Progenitor cell of endocrine pancreas (in vitro differentiated cells): ENCODE measurements around the gene KCNJ18. TPM values are rescaled to one million over a fixed set of nuclear protein-coding genes. Genes with fewer than 3 reads are reported as not detected.
"Not testable (repeated sequence)": the region's sequence is repeated elsewhere in the genome, so short reads cannot be mapped to it uniquely, and the experiment has no call there.

Experiments
- DNase-seq: peaks from one replicate; pipeline ENCODE4 v3.0.0; 2021; ENCODE audit warnings: low spot score; ENCODE audit not compliant: unreplicated experiment
- H3K27ac Mint-ChIP-seq: 2 replicates; pipeline ENCODE4 v1.8.0; 2021; ENCODE audit warnings: mild to moderate bottlenecking, moderate library complexity, mixed read lengths
- H3K27me3 Mint-ChIP-seq: 2 replicates; pipeline ENCODE4 v1.8.0; 2021; ENCODE audit warnings: mixed read lengths
- H3K36me3 Mint-ChIP-seq: 2 replicates; pipeline ENCODE4 v1.8.0; 2022; ENCODE audit warnings: mixed read lengths; ENCODE audit not compliant: insufficient read depth
- H3K4me1 Mint-ChIP-seq: 2 replicates; pipeline ENCODE4 v1.8.0; 2021; ENCODE audit warnings: low read depth, mixed read lengths
- H3K4me3 Mint-ChIP-seq: 2 replicates; pipeline ENCODE4 v1.8.0; 2021; ENCODE audit warnings: low read depth, mild to moderate bottlenecking, moderate library complexity, mixed read lengths
- H3K9me3 Mint-ChIP-seq: 2 replicates; pipeline ENCODE4 v1.8.0; 2021; ENCODE audit warnings: low read depth, mixed read lengths
- CTCF ChIP-seq: fragments of 200-600 bp; sonication (generic); IDR thresholded peaks from one replicate; pipeline ENCODE4 v1.5.0; 2021; ENCODE audit warnings: antibody characterized with exemption, mild to moderate bottlenecking; ENCODE audit not compliant: unreplicated experiment
- total RNA-seq: library from RNA; stranded (reverse); gene quantifications from 2 replicates; pipeline ENCODE4 v1.2.1, GENCODE V29; 2021

The KCNJ18 gene
- total RNA-seq, 1 donor from 2014 or later = not detected

- H3K27me3 Mint-ChIP-seq, H3K4me1 Mint-ChIP-seq, H3K27ac Mint-ChIP-seq, DNase-seq, H3K4me3 Mint-ChIP-seq, H3K36me3 Mint-ChIP-seq: not testable (repeated sequence)
- peaks cover 18% of the 10 kb centered on the region for H3K9me3 Mint-ChIP-seq
These were observed 7.1 kb upstream of the KCNJ18 start for GRCh38 chr17:21685061-21685795.

GRCh38 chr17:21686165-21687015, 5.9 kb upstream of the KCNJ18 start:
- DNase-seq = no peak
- TF ChIP-seq CTCF = no peak
- H3K36me3 Mint-ChIP-seq = peaks cover 1% of the 10 kb centered on the region
- H3K27ac Mint-ChIP-seq = no peak overlapping the region
- no peak overlapping the region for H3K4me3 Mint-ChIP-seq
- H3K9me3 Mint-ChIP-seq = peaks cover 25% of the 10 kb centered on the region
- H3K27me3 Mint-ChIP-seq = no peaks in the 10 kb centered on the region
- no peaks in the 10 kb centered on the region for H3K4me1 Mint-ChIP-seq

GRCh38 chr17:21687136-21687953, 5.0 kb upstream of the KCNJ18 start:
- Mint-ChIP-seq H3K27me3 (no peaks in the 10 kb centered on the region), H3K9me3 (peaks cover 26% of the 10 kb centered on the region), H3K4me1 (no peaks in the 10 kb centered on the region), H3K36me3 (peaks cover 1% of the 10 kb centered on the region), H3K4me3 (no peak overlapping the region), H3K27ac (no peak overlapping the region)
- no peak for TF ChIP-seq CTCF
- no peak for DNase-seq

GRCh38 chr17:21688293-21688949, 3.9 kb upstream of the KCNJ18 start:
- peaks cover 1% of the 10 kb centered on the region for H3K36me3 Mint-ChIP-seq
- H3K27me3 Mint-ChIP-seq = no peaks in the 10 kb centered on the region

GRCh38 chr17:21689604-21690003, 2.7 kb upstream of the KCNJ18 start:
- Mint-ChIP-seq H3K9me3 (peaks cover 27% of the 10 kb centered on the region), H3K4me1 (no peaks in the 10 kb centered on the region), H3K4me3 (no peak overlapping the region), H3K27me3 (no peaks in the 10 kb centered on the region), H3K27ac (no peak overlapping the region), H3K36me3 (peaks cover 1% of the 10 kb centered on the region)
- DNase-seq = no peak
- TF ChIP-seq CTCF = no peak

More at GRCh38 chr17:21688293-21688949, 3.9 kb upstream of the KCNJ18 start:
- H3K4me1 Mint-ChIP-seq = no peaks in the 10 kb centered on the region
- no peak overlapping the region for H3K27ac Mint-ChIP-seq
- peaks cover 26% of the 10 kb centered on the region for H3K9me3 Mint-ChIP-seq
- no peak for TF ChIP-seq CTCF
- no peak for DNase-seq
- no peak overlapping the region for H3K4me3 Mint-ChIP-seq

GRCh38 chr17:21690811-21691210, 1.5 kb upstream of the KCNJ18 start:
- peaks cover 39% of the 10 kb centered on the region for H3K9me3 Mint-ChIP-seq
- H3K27me3 Mint-ChIP-seq, H3K27ac Mint-ChIP-seq, H3K4me1 Mint-ChIP-seq, H3K36me3 Mint-ChIP-seq, DNase-seq, H3K4me3 Mint-ChIP-seq: not testable (repeated sequence)

GRCh38 chr17:21691481-21691880, 842 bp upstream of the KCNJ18 start:
- not testable (repeated sequence) for H3K27ac Mint-ChIP-seq, H3K4me1 Mint-ChIP-seq, H3K4me3 Mint-ChIP-seq, H3K27me3 Mint-ChIP-seq, H3K36me3 Mint-ChIP-seq, DNase-seq
- H3K9me3 Mint-ChIP-seq = peaks cover 38% of the 10 kb centered on the region

GRCh38 chr17:21692704-21693065, 362 bp downstream of the KCNJ18 start:
- H3K27me3 Mint-ChIP-seq, H3K36me3 Mint-ChIP-seq, H3K27ac Mint-ChIP-seq, H3K4me1 Mint-ChIP-seq, H3K4me3 Mint-ChIP-seq, DNase-seq: not testable (repeated sequence)
- H3K9me3 Mint-ChIP-seq = peaks cover 39% of the 10 kb centered on the region
